HG03342 (cell line): Measurements from ENCODE around the gene NID1.
"Not testable (repeated sequence)": the region's sequence is repeated elsewhere in the genome, so short reads cannot be mapped to it uniquely, and the experiment has no call there.

Source experiments
- ATAC-seq: cut with Tn5 transposase; IDR thresholded peaks from one replicate; pipeline ENCODE4 v1.9.1; 2021; ENCODE audit warnings: mild to moderate bottlenecking, moderate library complexity; ENCODE audit not compliant: unreplicated experiment

The NID1 gene

GRCh38 chr1:235972691-235973090, 92.2 kb downstream of the NID1 start:
- ATAC-seq = not testable (repeated sequence)

- peak; percentile 34 for ATAC-seq
These were observed 92.6 kb downstream of the NID1 start for GRCh38 chr1:235972311-235972689.

- peak; percentile 93 for ATAC-seq
These were observed 93.1 kb downstream of the NID1 start for GRCh38 chr1:235971571-235972310.

- ATAC-seq = no peak
These were observed 93.9 kb downstream of the NID1 start for GRCh38 chr1:235971020-235971419.

- no peak for ATAC-seq
These were observed 96.1 kb downstream of the NID1 start for GRCh38 chr1:235968831-235969230.

- not testable (repeated sequence) for ATAC-seq
These were observed 98.8 kb downstream of the NID1 start for GRCh38 chr1:235966134-235966533.

GRCh38 chr1:235960809-235961208, 104.1 kb downstream of the NID1 start:
- ATAC-seq = no peak

GRCh38 chr1:235958021-235958420, 106.9 kb downstream of the NID1 start:
- no peak for ATAC-seq

GRCh38 chr1:235955777-235956176, 109.1 kb downstream of the NID1 start:
- no peak for ATAC-seq

GRCh38 chr1:235954306-235955283, 110.3 kb downstream of the NID1 start:
- peak; percentile 95 for ATAC-seq

GRCh38 chr1:235953801-235954200, 111.1 kb downstream of the NID1 start:
- ATAC-seq = no peak

GRCh38 chr1:235952950-235953615, 111.8 kb downstream of the NID1 start:
- peak; percentile 44 for ATAC-seq

GRCh38 chr1:235951661-235952060, 113.2 kb downstream of the NID1 start:
- ATAC-seq = no peak

- no peak for ATAC-seq
These were observed 114.6 kb downstream of the NID1 start for GRCh38 chr1:235950318-235950717.

GRCh38 chr1:235948774-235949427, 116.0 kb downstream of the NID1 start:
- ATAC-seq = no peak

GRCh38 chr1:235947989-235948388, 116.9 kb downstream of the NID1 start:
- ATAC-seq = no peak

- ATAC-seq = peak; percentile 56
These were observed 118.3 kb downstream of the NID1 start for GRCh38 chr1:235946571-235946981.

GRCh38 chr1:235945775-235946570, 118.9 kb downstream of the NID1 start:
- ATAC-seq = peak; percentile 80

- ATAC-seq = no peak
These were observed 121.2 kb downstream of the NID1 start for GRCh38 chr1:235943581-235944114.
